OCI-LY1 (cell line): Measurements from ENCODE around the gene FAM124A.

Experiments used
- CTCF ChIP-seq: fragments of 200-600 bp; sonication (generic), shearing (Covaris generic); IDR thresholded peaks from 2 replicates; pipeline ENCODE4 v1.5.1; 2017; ENCODE audit warnings: mild to moderate bottlenecking, antibody characterized with exemption, low read length, moderate library complexity, mixed read lengths
- EZH2 ChIP-seq: fragments of 200-600 bp; sonication (generic), shearing (Covaris generic); IDR thresholded peaks from 2 replicates; pipeline ENCODE4 v1.8.0; 2017; ENCODE audit warnings: borderline replicate concordance, mixed run types, mild to moderate bottlenecking, antibody characterized with exemption, low read length, moderate library complexity, mixed read lengths

GRCh38 chr13:51246025-51246417, 23.8 kb downstream of the FAM124A start:
- TF ChIP-seq CTCF (no peak), EZH2 (no peak)
